AG10803 (cell line): ENCODE data around the gene GPALPP1.
A peak's percentile ranks its signal among the peaks of the same experiment; 100 is the strongest.
"Not testable (repeated sequence)": the region's sequence is repeated elsewhere in the genome, so short reads cannot be mapped to it uniquely, and the experiment has no call there.

Source experiments
- DNase-seq: peaks from one replicate; pipeline ENCODE4 v3.0.0; 2010; ENCODE audit warnings: low read depth
- H3K4me3 ChIP-seq: 2 replicates; pipeline ENCODE4 v1.5.1; 2011; ENCODE audit warnings: mild to moderate bottlenecking, low read length, control low read depth
- CTCF ChIP-seq: conservative IDR thresholded peaks from 2 replicates; pipeline ENCODE4 v1.5.1; 2011; ENCODE audit warnings: mild to moderate bottlenecking, low read length, control low read depth, inconsistent platforms

Gene GPALPP1

GRCh38 chr13:45007225-45007624 lies 17.9 kb downstream of the GPALPP1 start:
- H3K4me3 ChIP-seq, result no peak overlapping the region
- no peak for TF ChIP-seq CTCF
- DNase-seq, result no peak

GRCh38 chr13:45007823-45008222 lies 18.5 kb downstream of the GPALPP1 start:
- no peak overlapping the region for H3K4me3 ChIP-seq
- TF ChIP-seq CTCF, result no peak
- no peak for DNase-seq

- H3K4me3 ChIP-seq, result no peak overlapping the region
- no peak for TF ChIP-seq CTCF
These were observed 21.9 kb downstream of the GPALPP1 start for GRCh38 chr13:45011198-45011597.

GRCh38 chr13:45015300-45015699 lies 26.0 kb downstream of the GPALPP1 start:
- no peak for TF ChIP-seq CTCF
- DNase-seq, result no peak
- H3K4me3 ChIP-seq, result no peak overlapping the region

More at GRCh38 chr13:45011198-45011597, 21.9 kb downstream of the GPALPP1 start:
- DNase-seq, result no peak

GRCh38 chr13:45016792-45017425 lies 27.6 kb downstream of the GPALPP1 start:
- no peak overlapping the region for H3K4me3 ChIP-seq
- no peak for TF ChIP-seq CTCF
- DNase-seq, result no peak

- not testable (repeated sequence) for DNase-seq, H3K4me3 ChIP-seq
These were observed 30.6 kb downstream of the GPALPP1 start for GRCh38 chr13:45019981-45020380.

- no peak overlapping the region for H3K4me3 ChIP-seq
- DNase-seq, result peak; percentile 9
- no peak for TF ChIP-seq CTCF
These were observed 31.9 kb downstream of the GPALPP1 start for GRCh38 chr13:45021250-45021649.

- TF ChIP-seq CTCF, result no peak
- DNase-seq, result no peak
These were observed 35.5 kb downstream of the GPALPP1 start for GRCh38 chr13:45024847-45025246.

More at GRCh38 chr13:45024847-45025246, 35.5 kb downstream of the GPALPP1 start:
- H3K4me3 ChIP-seq, result no peak overlapping the region
